H7 (cell line): Measurements from ENCODE around the gene CHEK1. TPM values are rescaled to one million over a fixed set of nuclear protein-coding genes. Genes with fewer than 3 reads are reported as not detected.

Source experiments
- DNase-seq: peaks from one replicate; pipeline ENCODE4 v3.0.0; 2012
- H3K27me3 ChIP-seq: 2 replicates; pipeline ENCODE4 v1.6.0; 2011; ENCODE audit warnings: mild to moderate bottlenecking, low read length; ENCODE audit not compliant: control insufficient read depth, insufficient read depth
- H3K36me3 ChIP-seq: replicated peaks from 2 replicates; pipeline ENCODE4 v1.5.1; 2011; ENCODE audit warnings: low read length; ENCODE audit not compliant: control insufficient read depth, insufficient read depth
- H3K4me3 ChIP-seq: 2 replicates; pipeline ENCODE4 v1.5.1; 2011; ENCODE audit warnings: low read depth, mild to moderate bottlenecking, control low read depth, low read length, moderate library complexity; ENCODE audit not compliant: insufficient read depth
- total RNA-seq: library from RNA; depleted of rRNA; stranded (reverse); fragments of >200 nt; shearing (Covaris generic); gene quantifications from 2 replicates; pipeline ENCODE4 v1.2.3, GENCODE V29; 2014

CHEK1 gene
- total RNA-seq, 1 experiment from 2014 or later: 85.7 TPM

GRCh38 chr11:125662689-125663088 lies 37.7 kb downstream of the CHEK1 start:
- DNase-seq: no peak
- H3K27me3 ChIP-seq: no peaks in the 10 kb centered on the region
- no peak overlapping the region for H3K4me3 ChIP-seq
- H3K36me3 ChIP-seq: peaks cover 4% of the 10 kb centered on the region

GRCh38 chr11:125663910-125664309 lies 38.9 kb downstream of the CHEK1 start:
- no peak for DNase-seq
- H3K4me3 ChIP-seq: no peak overlapping the region
- peaks cover 4% of the 10 kb centered on the region; the same call in 1 of the 2 replicates for H3K36me3 ChIP-seq
- H3K27me3 ChIP-seq: no peaks in the 10 kb centered on the region

GRCh38 chr11:125667151-125667550 lies 42.2 kb downstream of the CHEK1 start:
- Histone ChIP-seq H3K36me3 (peaks cover 3% of the 10 kb centered on the region; the same call in 1 of the 2 replicates), H3K4me3 (no peak overlapping the region), H3K27me3 (no peaks in the 10 kb centered on the region)
- no peak for DNase-seq

GRCh38 chr11:125670172-125670571 lies 45.2 kb downstream of the CHEK1 start:
- no peaks in the 10 kb centered on the region for H3K27me3 ChIP-seq
- H3K36me3 ChIP-seq: peaks cover 3% of the 10 kb centered on the region; the same call in 1 of the 2 replicates
- H3K4me3 ChIP-seq: no peak overlapping the region
- no peak for DNase-seq

- H3K36me3 ChIP-seq: peaks cover 5% of the 10 kb centered on the region
- H3K27me3 ChIP-seq: no peaks in the 10 kb centered on the region
- no peak overlapping the region for H3K4me3 ChIP-seq
- DNase-seq: no peak
Observed at GRCh38 chr11:125671561-125671960, 46.6 kb downstream of the CHEK1 start.

- no peak overlapping the region for H3K4me3 ChIP-seq
- no peaks in the 10 kb centered on the region for H3K27me3 ChIP-seq
- peaks cover 9% of the 10 kb centered on the region for H3K36me3 ChIP-seq
- no peak for DNase-seq
Observed at GRCh38 chr11:125674210-125674609, 49.2 kb downstream of the CHEK1 start.

GRCh38 chr11:125675196-125675595 lies 50.2 kb downstream of the CHEK1 start:
- Histone ChIP-seq H3K36me3 (peaks cover 9% of the 10 kb centered on the region), H3K4me3 (no peak overlapping the region), H3K27me3 (no peaks in the 10 kb centered on the region)
- no peak for DNase-seq

GRCh38 chr11:125679397-125679796 lies 54.4 kb downstream of the CHEK1 start:
- DNase-seq: no peak
- H3K27me3 ChIP-seq: no peaks in the 10 kb centered on the region
- peaks cover 8% of the 10 kb centered on the region for H3K36me3 ChIP-seq
- H3K4me3 ChIP-seq: no peak overlapping the region

GRCh38 chr11:125679837-125680236 lies 54.9 kb downstream of the CHEK1 start:
- no peak overlapping the region for H3K4me3 ChIP-seq
- DNase-seq: no peak
- H3K36me3 ChIP-seq: peaks cover 8% of the 10 kb centered on the region
- no peaks in the 10 kb centered on the region for H3K27me3 ChIP-seq

GRCh38 chr11:125680747-125681146 lies 55.8 kb downstream of the CHEK1 start, which contains the start of gene ACRV1:
TSS of gene ACRV1 (minus strand) at chr11:125680847. CDS start at chr11:125680780, 67 bp downstream.
- Histone ChIP-seq H3K4me3 (no peak within 1 kb of the TSS), H3K27me3 (no peaks in the 10 kb centered on the region), H3K36me3 (peaks cover 8% of the 10 kb centered on the region)
- DNase-seq: no peak

GRCh38 chr11:125685228-125685627 lies 60.3 kb downstream of the CHEK1 start:
- Histone ChIP-seq H3K27me3 (no peaks in the 10 kb centered on the region), H3K4me3 (no peak overlapping the region), H3K36me3 (no peaks in the 10 kb centered on the region)
- no peak for DNase-seq

GRCh38 chr11:125688066-125688465 lies 63.1 kb downstream of the CHEK1 start:
- no peaks in the 10 kb centered on the region for H3K27me3 ChIP-seq
- no peak overlapping the region for H3K4me3 ChIP-seq
- no peak for DNase-seq
- H3K36me3 ChIP-seq: no peaks in the 10 kb centered on the region

- H3K4me3 ChIP-seq: no peak overlapping the region
- DNase-seq: no peak
- H3K27me3 ChIP-seq: no peaks in the 10 kb centered on the region
- H3K36me3 ChIP-seq: no peaks in the 10 kb centered on the region
Observed at GRCh38 chr11:125688632-125689031, 63.7 kb downstream of the CHEK1 start.

GRCh38 chr11:125689274-125689859 lies 64.4 kb downstream of the CHEK1 start:
- DNase-seq: no peak
- no peaks in the 10 kb centered on the region for H3K36me3 ChIP-seq
- H3K4me3 ChIP-seq: no peak overlapping the region
- H3K27me3 ChIP-seq: no peaks in the 10 kb centered on the region

GRCh38 chr11:125690006-125690405 lies 65.0 kb downstream of the CHEK1 start:
- Histone ChIP-seq H3K27me3 (no peaks in the 10 kb centered on the region), H3K36me3 (no peaks in the 10 kb centered on the region), H3K4me3 (no peak overlapping the region)
- DNase-seq: no peak

- DNase-seq: no peak
- Histone ChIP-seq H3K27me3 (no peaks in the 10 kb centered on the region), H3K36me3 (no peaks in the 10 kb centered on the region), H3K4me3 (no peak overlapping the region)
Observed at GRCh38 chr11:125692887-125693286, 67.9 kb downstream of the CHEK1 start.
